K562 (cell line): ENCODE data around the gene AAK1. TPM values are rescaled to one million over a fixed set of nuclear protein-coding genes. Genes with fewer than 3 reads are reported as not detected.
A peak's percentile ranks its signal among the peaks of the same experiment; 100 is the strongest.

ENCODE experiments used
- ATAC-seq: fragments of 200-7000 bp; cut with Tn5 transposase; 3 replicates; pipeline ENCODE4 v1.9.1; 2020; ENCODE audit warnings: moderate library complexity
- BruUV-seq: library from RNA; stranded (reverse); fragments of 400-500 nt; replicated peaks from 2 replicates; lab custom pipeline; 2021; lab: Mats Ljungman, UMichigan
- CTCF ChIA-PET: fragments of 300-600 bp; formaldehyde crosslinking; extraction: SDS; loops from one replicate; lab custom pipeline; 2021; ENCODE audit warnings: low intra/inter-chr PET ratio; lab: Yijun Ruan, JAX
- POLR2A ChIA-PET: fragments of 300-600, 350-650 bp; sonication (Branson Sonifier 250); formaldehyde crosslinking; extraction: SDS; loops from one replicate; lab custom pipeline; 2021; ENCODE audit warnings: antibody characterized with exemption, inconsistent platforms; lab: Yijun Ruan, JAX
- DNase-seq, 4 experiments: peaks; one replicate each; pipeline versions ENCODE4 v3.0.0 to v3.0.0-alpha.2; 2011 to 2018; ENCODE audit warnings: low spot score in 3 of 4, mixed read lengths in 3 of 4; ENCODE audit errors: extremely low read depth in 1 of 4
- FAIRE-seq: peaks from 2 replicates; lab custom pipeline; 2011; peaks lifted over from hg19 to GRCh38; lab: Jason Lieb, UNC
- H2AFZ ChIP-seq: 2 replicates; pipeline ENCODE4 v1.6.0; 2011; ENCODE audit warnings: low read depth, low read length, control low read depth, inconsistent platforms
- H3K27ac ChIP-seq: fragments of 200-600 bp; 3 replicates; pipeline ENCODE4 v1.8.0; 2011; ENCODE audit warnings: low read depth, mild to moderate bottlenecking, control low read depth, inconsistent platforms, low read length, moderate library complexity, mixed read lengths; ENCODE audit errors: extremely low read depth
- H3K27me3 ChIP-seq, 2 experiments: fragments of 300-600 bp in 1 of 2; 2 replicates in 1 of 2; 3 replicates in 1 of 2; pipeline versions ENCODE4 v1.6.0 to v1.8.0; 2011; ENCODE audit warnings: inconsistent platforms in 2 of 2, low read length in 2 of 2, mild to moderate bottlenecking in 1 of 2, mixed read lengths in 1 of 2, moderate library complexity in 1 of 2; ENCODE audit not compliant: control insufficient read depth in 2 of 2, insufficient read depth in 2 of 2
- H3K36me3 ChIP-seq: fragments of 300-600 bp; 3 replicates; pipeline ENCODE4 v1.8.0; 2011; ENCODE audit warnings: mild to moderate bottlenecking, low read length, inconsistent platforms; ENCODE audit not compliant: control insufficient read depth, insufficient read depth
- H3K4me1 ChIP-seq, 2 experiments: fragments of 200-600 bp in 1 of 2; replicated peaks in 1 of 2; 2 replicates in 1 of 2; 3 replicates in 1 of 2; pipeline versions ENCODE4 v1.5.1 to v1.8.0; 2011; ENCODE audit warnings: inconsistent platforms in 2 of 2, low read length in 2 of 2, mild to moderate bottlenecking in 1 of 2, mixed read lengths in 1 of 2, moderate library complexity in 1 of 2; ENCODE audit not compliant: control insufficient read depth in 2 of 2, insufficient read depth in 2 of 2
- H3K4me2 ChIP-seq: 2 replicates; pipeline ENCODE4 v1.6.1; 2011; ENCODE audit warnings: low read length, control low read depth, inconsistent platforms, mixed read lengths; ENCODE audit not compliant: insufficient read depth
- H3K4me3 ChIP-seq: fragments of 200-600 bp; sonication (generic), shearing (Covaris generic); 2 replicates; pipeline ENCODE4 v1.5.1; 2016; ENCODE audit warnings: control low read depth, inconsistent platforms
- H3K79me2 ChIP-seq: fragments of 200-600 bp; 3 replicates; pipeline ENCODE4 v1.8.0; 2011; ENCODE audit warnings: low read length, inconsistent platforms; ENCODE audit not compliant: control insufficient read depth, insufficient read depth
- H3K9ac ChIP-seq, 2 experiments: 2 replicates each; pipeline versions ENCODE4 v1.6.0 to v1.6.1; 2011; ENCODE audit warnings: low read depth in 2 of 2, low read length in 2 of 2, control low read depth in 1 of 2, inconsistent platforms in 1 of 2, mild to moderate bottlenecking in 1 of 2, mixed read lengths in 1 of 2; ENCODE audit not compliant: insufficient read depth in 1 of 2
- H3K9me1 ChIP-seq: one replicate; pipeline ENCODE4 v1.6.0; 2011; ENCODE audit warnings: inconsistent platforms, mild to moderate bottlenecking, low read length, moderate library complexity; ENCODE audit not compliant: control insufficient read depth, insufficient read depth
- H3K9me3 ChIP-seq: replicated peaks from 2 replicates; pipeline ENCODE4 v1.5.1; 2011; ENCODE audit warnings: low read depth, low read length, inconsistent platforms; ENCODE audit not compliant: control insufficient read depth, insufficient read depth
- H4K20me1 ChIP-seq: replicated peaks from 2 replicates; pipeline ENCODE4 v1.6.1; 2011; ENCODE audit warnings: low read length, inconsistent platforms, mixed read lengths; ENCODE audit not compliant: control insufficient read depth, insufficient read depth
- ATF1 ChIP-seq, 2 experiments: fragments of 450-650 bp in 1 of 2; IDR thresholded peaks; 2 replicates each; pipeline ENCODE4 v1.6.1; 2016; ENCODE audit warnings: missing compliant biosample characterization in 1 of 2, missing genetic modification characterization in 1 of 2
- CEBPG ChIP-seq, 3 experiments: fragments of 200-800 bp in 1 of 3; sonication (Bioruptor generic) in 1 of 3; sonication (generic) in 1 of 3; formaldehyde crosslinking in 1 of 3; IDR thresholded peaks in 2 of 3; conservative IDR thresholded peaks in 1 of 3; 2 replicates each; pipeline versions ENCODE4 v1.6.1 to v1.8.0; 2016 to 2022; ENCODE audit warnings: missing compliant biosample characterization in 2 of 3, missing genetic modification characterization in 2 of 3, mild to moderate bottlenecking in 1 of 3, missing genetic modification reagents in 1 of 3
- CREB1 ChIP-seq, 2 experiments: sonication (generic) in 1 of 2; formaldehyde crosslinking in 1 of 2; IDR thresholded peaks; 2 replicates each; pipeline versions ENCODE4 v1.6.1 to v1.8.0; 2012 to 2022; ENCODE audit warnings: inconsistent platforms in 1 of 2, mild to moderate bottlenecking in 1 of 2, missing genetic modification reagents in 1 of 2, moderate library complexity in 1 of 2
- CREM ChIP-seq: IDR thresholded peaks from 2 replicates; pipeline ENCODE4 v1.6.1; 2014; ENCODE audit warnings: antibody characterized with exemption, low read depth
- FOSL1 ChIP-seq: fragments of 200-800 bp; sonication (Bioruptor generic); conservative IDR thresholded peaks from 2 replicates; pipeline ENCODE4 v1.6.1; 2016; ENCODE audit warnings: missing genetic modification characterization, missing compliant biosample characterization
- MTA1 ChIP-seq: fragments of 450-650 bp; IDR thresholded peaks from 2 replicates; pipeline ENCODE4 v1.6.1; 2017; ENCODE audit warnings: borderline replicate concordance
- POLR2B ChIP-seq: fragments of 450-650 bp; IDR thresholded peaks from 2 replicates; pipeline ENCODE4 v1.6.1; 2018; ENCODE audit warnings: low read depth; ENCODE audit not compliant: partially characterized antibody
- SRSF3 ChIP-seq: fragments of 200-400 bp; formaldehyde crosslinking; IDR thresholded peaks from 2 replicates; pipeline ENCODE4 v1.6.1; 2016; ENCODE audit warnings: mild to moderate bottlenecking, low read length, moderate library complexity; ENCODE audit not compliant: insufficient read depth
- WGBS: fragments of 100-300 bp; shearing (Covaris generic); methylation state at CpG from one replicate; pipeline ENCODE4 v1.1.6; 2016; ENCODE audit warnings: low coverage, mixed read lengths; ENCODE audit not compliant: insufficient coverage; ENCODE audit errors: missing lambda C conversion rate; 5-methylcytosine and 5-hydroxymethylcytosine counted together
- in situ Hi-C: fragments of 300-500 bp; cut with MboI; formaldehyde crosslinking; loops from 4 replicates; pipeline ENCODE4 v1.15.0; 2018; ENCODE audit warnings: inconsistent platforms, mixed read lengths
- intact Hi-C: fragments of 100-400 bp; cut with micrococcal nuclease; formaldehyde crosslinking; loops from 2 replicates; pipeline ENCODE4 v1.14.2; 2022
- polyA plus RNA-seq, 8 experiments: library from polyadenylated mRNA; depleted of rRNA in 4 of 8; stranded (reverse) in 5 of 8; unstranded in 3 of 8; fragments of >200 nt; fragmentation: Nextera tagmentation in 2 of 8; fragmentation: Illumina TruSeq in 1 of 8; extraction: Ambion mirVana in 2 of 8; extraction: Trizol in 1 of 8; gene quantifications; 2 replicates each; pipeline versions ENCODE4 v1.2.1 to v1.2.3, GENCODE V29; 2011 to 2014; ENCODE audit warnings: inconsistent platforms in 1 of 8, missing spikeins in 1 of 8
- total RNA-seq, 7 experiments: library from RNA; depleted of rRNA in 6 of 7; stranded (reverse); fragments of >200 nt in 6 of 7; fragmentation: Illumina TruSeq in 2 of 7; extraction: Trizol in 2 of 7; gene quantifications; 2 replicates each; pipeline versions ENCODE4 v1.2.1 to v1.2.3, GENCODE V29; 2011 to 2021; ENCODE audit warnings: low replicate concordance in 1 of 7
- TF ChIP-seq, protein P1 (sequence below): fragments of 250-450 bp; sonication (Bioruptor Pico); IDR thresholded peaks from 2 replicates; pipeline ENCODE4 v1.5.0; 2022; ENCODE audit warnings: mild to moderate bottlenecking
- TF ChIP-seq, protein P2 (sequence below): fragments of 450-650 bp; formaldehyde crosslinking; IDR thresholded peaks from 2 replicates; pipeline ENCODE4 v1.4.0; 2020; ENCODE audit warnings: mild to moderate bottlenecking, mixed read lengths
- TF ChIP-seq, protein P3 (sequence below): fragments of 450-650 bp; IDR thresholded peaks from one replicate; pipeline ENCODE4 v1.6.1; 2018; ENCODE audit warnings: mild to moderate bottlenecking, moderate library complexity; ENCODE audit not compliant: partially characterized antibody
- TF ChIP-seq, protein P4 (sequence below): fragments of 200-400 bp; formaldehyde crosslinking; IDR thresholded peaks from 2 replicates; pipeline ENCODE4 v1.6.1; 2017; ENCODE audit warnings: mild to moderate bottlenecking, low read depth, low read length, moderate library complexity

Gene AAK1
- total and polyA plus RNA-seq, 9 of the 15 experiments (the other 6 are each of a cell fraction or from before 2014, with no cell fraction given), result 0.89 to 17.1 (median 6.0) TPM

DNA sequence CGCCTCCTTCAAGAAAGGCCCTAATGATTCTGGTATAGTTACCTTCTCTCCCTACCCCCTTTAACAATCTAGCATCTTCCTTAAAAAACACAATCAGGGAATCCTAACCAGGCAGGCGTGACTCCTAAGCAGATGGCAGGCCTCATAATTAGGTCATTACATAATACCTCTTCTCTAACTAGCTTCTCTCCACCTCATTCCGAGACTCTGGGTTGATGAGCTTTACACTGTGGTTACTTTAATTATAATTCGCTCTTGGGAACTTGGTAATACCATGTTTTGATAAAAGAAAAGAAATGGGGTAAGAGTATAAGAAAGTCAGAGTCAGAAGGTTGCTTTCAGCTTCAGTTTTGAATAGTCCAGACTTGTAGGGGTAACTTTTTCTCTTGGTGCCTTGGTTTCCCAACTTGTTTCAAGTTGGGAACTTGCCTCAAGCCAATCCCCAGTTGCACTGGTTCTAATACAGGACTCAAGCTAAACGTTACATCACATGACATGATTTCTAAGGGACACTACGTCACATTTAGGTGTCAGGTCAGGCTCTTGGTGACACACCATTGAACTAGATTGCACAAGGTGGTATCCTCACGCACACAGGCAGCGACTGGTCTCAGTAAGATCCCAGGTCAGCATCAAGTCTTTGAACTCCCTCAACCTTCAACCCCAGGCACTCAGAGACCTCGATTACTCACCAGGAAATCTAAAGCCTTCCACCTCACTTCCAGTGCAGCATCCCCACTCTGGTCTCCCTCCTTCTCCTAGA is 59.2 kb downstream of the AAK1 start:
- H3K27ac ChIP-seq, result no peak overlapping the region
- peaks cover 4 to 29% of the 10 kb centered on the region in 2 experiments; a peak in 4 of 5 replicates for H3K4me1 ChIP-seq
- no peaks in the 10 kb centered on the region for H3K36me3 ChIP-seq
- ATAC-seq (no peak; the same call in 1 of the 3 replicates), FAIRE-seq (no peak), DNase-seq (peak in 1 of 4 experiments; percentile 28)
- in situ Hi-C loops (no loop called here), intact Hi-C loops (no loop called here)
- H3K4me2 ChIP-seq, result no peak overlapping the region
- H3K4me3 ChIP-seq, result no peak overlapping the region
- H3K9ac ChIP-seq, result no peak overlapping the region
- no peaks in the 10 kb centered on the region for H3K27me3 ChIP-seq
- no TSS peak for BruUV-seq
- peaks cover 5% of the 10 kb centered on the region; the same call in 1 of the 3 replicates for H3K79me2 ChIP-seq
- POLR2A ChIA-PET, result no interaction called here
- H3K9me3 ChIP-seq, result no peaks in the 10 kb centered on the region
- peak overlapping the region; percentile 43; the same call in 1 of the 2 replicates for H2AFZ ChIP-seq
- H3K9me1 ChIP-seq, result no peaks in the 10 kb centered on the region
- no peaks in the 10 kb centered on the region for H4K20me1 ChIP-seq
- 69% methylated on average over 9 of the region's 9 CpGs for WGBS
- CTCF ChIA-PET, result no interaction called here
- TF ChIP-seq, protein P1, sequence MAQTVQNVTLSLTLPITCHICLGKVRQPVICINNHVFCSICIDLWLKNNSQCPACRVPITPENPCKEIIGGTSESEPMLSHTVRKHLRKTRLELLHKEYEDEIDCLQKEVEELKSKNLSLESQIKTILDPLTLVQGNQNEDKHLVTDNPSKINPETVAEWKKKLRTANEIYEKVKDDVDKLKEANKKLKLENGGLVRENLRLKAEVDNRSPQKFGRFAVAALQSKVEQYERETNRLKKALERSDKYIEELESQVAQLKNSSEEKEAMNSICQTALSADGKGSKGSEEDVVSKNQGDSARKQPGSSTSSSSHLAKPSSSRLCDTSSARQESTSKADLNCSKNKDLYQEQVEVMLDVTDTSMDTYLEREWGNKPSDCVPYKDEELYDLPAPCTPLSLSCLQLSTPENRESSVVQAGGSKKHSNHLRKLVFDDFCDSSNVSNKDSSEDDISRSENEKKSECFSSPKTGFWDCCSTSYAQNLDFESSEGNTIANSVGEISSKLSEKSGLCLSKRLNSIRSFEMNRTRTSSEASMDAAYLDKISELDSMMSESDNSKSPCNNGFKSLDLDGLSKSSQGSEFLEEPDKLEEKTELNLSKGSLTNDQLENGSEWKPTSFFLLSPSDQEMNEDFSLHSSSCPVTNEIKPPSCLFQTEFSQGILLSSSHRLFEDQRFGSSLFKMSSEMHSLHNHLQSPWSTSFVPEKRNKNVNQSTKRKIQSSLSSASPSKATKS, result no peak
- TF ChIP-seq SRSF3, result no peak
- TF ChIP-seq MTA1, result peak; percentile 36; the same call in 1 of the 2 replicates
- TF ChIP-seq FOSL1 (tag), result peak; percentile 43
- no peak for TF ChIP-seq ATF1 (CRISPR knock-in tag; IDR thresholded peaks at IDR 0.05)
- peak; percentile 61 for TF ChIP-seq ATF1 (tag; IDR thresholded peaks at IDR 0.05)
- TF ChIP-seq POLR2B, result no peak
- no peak for TF ChIP-seq CEBPG (CRISPR knock-in tag; IDR thresholded peaks at IDR 0.05)
- peak in 1 of 2 experiments; percentile 30; a peak in 1 of 4 replicates for TF ChIP-seq CEBPG (tag; conservative IDR thresholded peaks at IDR 0.05 in 1 of 2, IDR thresholded peaks at IDR 0.05 in 1 of 2)
- TF ChIP-seq, protein P2, sequence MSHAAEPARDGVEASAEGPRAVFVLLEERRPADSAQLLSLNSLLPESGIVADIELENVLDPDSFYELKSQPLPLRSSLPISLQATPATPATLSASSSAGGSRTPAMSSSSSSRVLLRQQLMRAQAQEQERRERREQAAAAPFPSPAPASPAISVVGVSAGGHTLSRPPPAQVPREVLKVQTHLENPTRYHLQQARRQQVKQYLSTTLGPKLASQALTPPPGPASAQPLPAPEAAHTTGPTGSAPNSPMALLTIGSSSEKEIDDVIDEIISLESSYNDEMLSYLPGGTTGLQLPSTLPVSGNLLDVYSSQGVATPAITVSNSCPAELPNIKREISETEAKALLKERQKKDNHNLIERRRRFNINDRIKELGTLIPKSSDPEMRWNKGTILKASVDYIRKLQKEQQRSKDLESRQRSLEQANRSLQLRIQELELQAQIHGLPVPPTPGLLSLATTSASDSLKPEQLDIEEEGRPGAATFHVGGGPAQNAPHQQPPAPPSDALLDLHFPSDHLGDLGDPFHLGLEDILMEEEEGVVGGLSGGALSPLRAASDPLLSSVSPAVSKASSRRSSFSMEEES, result peak; percentile 72
- TF ChIP-seq, protein P3, sequence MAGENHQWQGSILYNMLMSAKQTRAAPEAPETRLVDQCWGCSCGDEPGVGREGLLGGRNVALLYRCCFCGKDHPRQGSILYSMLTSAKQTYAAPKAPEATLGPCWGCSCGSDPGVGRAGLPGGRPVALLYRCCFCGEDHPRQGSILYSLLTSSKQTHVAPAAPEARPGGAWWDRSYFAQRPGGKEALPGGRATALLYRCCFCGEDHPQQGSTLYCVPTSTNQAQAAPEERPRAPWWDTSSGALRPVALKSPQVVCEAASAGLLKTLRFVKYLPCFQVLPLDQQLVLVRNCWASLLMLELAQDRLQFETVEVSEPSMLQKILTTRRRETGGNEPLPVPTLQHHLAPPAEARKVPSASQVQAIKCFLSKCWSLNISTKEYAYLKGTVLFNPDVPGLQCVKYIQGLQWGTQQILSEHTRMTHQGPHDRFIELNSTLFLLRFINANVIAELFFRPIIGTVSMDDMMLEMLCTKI, result no peak
- TF ChIP-seq CREM, result peak; percentile 87
- peak; percentile 86 for TF ChIP-seq CREB1 (IDR thresholded peaks at IDR 0.05)
- TF ChIP-seq CREB1 (CRISPR knock-in tag; IDR thresholded peaks at IDR 0.05), result 0 out of 2 replicates have a peak, but pooled peaks have one; percentile 21
- TF ChIP-seq, protein P4, sequence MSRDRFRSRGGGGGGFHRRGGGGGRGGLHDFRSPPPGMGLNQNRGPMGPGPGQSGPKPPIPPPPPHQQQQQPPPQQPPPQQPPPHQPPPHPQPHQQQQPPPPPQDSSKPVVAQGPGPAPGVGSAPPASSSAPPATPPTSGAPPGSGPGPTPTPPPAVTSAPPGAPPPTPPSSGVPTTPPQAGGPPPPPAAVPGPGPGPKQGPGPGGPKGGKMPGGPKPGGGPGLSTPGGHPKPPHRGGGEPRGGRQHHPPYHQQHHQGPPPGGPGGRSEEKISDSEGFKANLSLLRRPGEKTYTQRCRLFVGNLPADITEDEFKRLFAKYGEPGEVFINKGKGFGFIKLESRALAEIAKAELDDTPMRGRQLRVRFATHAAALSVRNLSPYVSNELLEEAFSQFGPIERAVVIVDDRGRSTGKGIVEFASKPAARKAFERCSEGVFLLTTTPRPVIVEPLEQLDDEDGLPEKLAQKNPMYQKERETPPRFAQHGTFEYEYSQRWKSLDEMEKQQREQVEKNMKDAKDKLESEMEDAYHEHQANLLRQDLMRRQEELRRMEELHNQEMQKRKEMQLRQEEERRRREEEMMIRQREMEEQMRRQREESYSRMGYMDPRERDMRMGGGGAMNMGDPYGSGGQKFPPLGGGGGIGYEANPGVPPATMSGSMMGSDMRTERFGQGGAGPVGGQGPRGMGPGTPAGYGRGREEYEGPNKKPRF, result no peak
